OCI-LY1 (cell line): ENCODE results near the gene RGS16.
A peak's percentile ranks its signal among the peaks of the same experiment; 100 is the strongest.

Experiments
- H2AFZ ChIP-seq: fragments of 200-600 bp; sonication (generic), shearing (Covaris generic); 2 replicates; pipeline ENCODE4 v1.6.0; 2014; ENCODE audit warnings: antibody characterized with exemption, mild to moderate bottlenecking, low read length
- H3F3A ChIP-seq: fragments of 200-600 bp; sonication (generic), shearing (Covaris generic); 2 replicates; pipeline ENCODE4 v1.6.0; 2014; ENCODE audit warnings: mild to moderate bottlenecking, antibody characterized with exemption, low read length, moderate library complexity; ENCODE audit not compliant: insufficient read depth
- H3K27ac ChIP-seq: fragments of 200-600 bp; sonication (generic); 2 replicates; pipeline ENCODE4 v1.5.1; 2014; ENCODE audit warnings: low read length, mixed run types, mild to moderate bottlenecking, low read depth; ENCODE audit not compliant: poor library complexity, severe bottlenecking
- H3K27me3 ChIP-seq: fragments of 200-600 bp; sonication (generic); 2 replicates; pipeline ENCODE4 v1.6.0; 2014; ENCODE audit warnings: antibody characterized with exemption, mild to moderate bottlenecking, low read length, moderate library complexity; ENCODE audit not compliant: insufficient read depth
- H3K36me3 ChIP-seq: fragments of 200-600 bp; sonication (generic); 2 replicates; pipeline ENCODE4 v1.6.1; 2014; ENCODE audit warnings: mild to moderate bottlenecking, antibody characterized with exemption, low read length, moderate library complexity, mixed read lengths; ENCODE audit not compliant: insufficient read depth
- H3K4me1 ChIP-seq: fragments of 200-600 bp; sonication (generic); 2 replicates; pipeline ENCODE4 v1.5.1; 2014; ENCODE audit warnings: mild to moderate bottlenecking, low read length, moderate library complexity; ENCODE audit not compliant: insufficient read depth, severe bottlenecking
- H3K4me2 ChIP-seq: fragments of 200-600 bp; sonication (generic), shearing (Covaris generic); 2 replicates; pipeline ENCODE4 v1.6.1; 2014; ENCODE audit warnings: low read length
- H3K4me3 ChIP-seq: fragments of 200-600 bp; sonication (generic); 2 replicates; pipeline ENCODE4 v1.5.1; 2014; ENCODE audit warnings: low read length, low read depth, mild to moderate bottlenecking, mixed read lengths; ENCODE audit not compliant: poor library complexity, severe bottlenecking
- H3K79me2 ChIP-seq: fragments of 200-600 bp; shearing (Covaris generic); 2 replicates; pipeline ENCODE4 v1.6.1; 2016; ENCODE audit warnings: mixed run types, low read length, mixed read lengths; ENCODE audit not compliant: insufficient read depth
- H3K9ac ChIP-seq: fragments of 200-600 bp; sonication (generic), shearing (Covaris generic); 2 replicates; pipeline ENCODE4 v1.6.1; 2014; ENCODE audit warnings: mild to moderate bottlenecking, low read length, mixed read lengths
- H3K9me2 ChIP-seq: fragments of 200-600 bp; sonication (generic), shearing (Covaris generic); 2 replicates; pipeline ENCODE4 v1.6.1; 2014; ENCODE audit warnings: low read depth, mild to moderate bottlenecking, low read length, mixed read lengths
- H3K9me3 ChIP-seq: fragments of 200-600 bp; shearing (Covaris generic); 2 replicates; pipeline ENCODE4 v1.6.1; 2014; ENCODE audit warnings: low read length, mixed read lengths
- H4K20me1 ChIP-seq: fragments of 200-600 bp; sonication (generic), shearing (Covaris generic); 2 replicates; pipeline ENCODE4 v1.6.0; 2016; ENCODE audit warnings: mild to moderate bottlenecking, low read length; ENCODE audit not compliant: insufficient read depth
- CTCF ChIP-seq: fragments of 200-600 bp; sonication (generic), shearing (Covaris generic); IDR thresholded peaks from 2 replicates; pipeline ENCODE4 v1.5.1; 2017; ENCODE audit warnings: mild to moderate bottlenecking, antibody characterized with exemption, low read length, moderate library complexity, mixed read lengths
- EZH2 ChIP-seq: fragments of 200-600 bp; sonication (generic), shearing (Covaris generic); IDR thresholded peaks from 2 replicates; pipeline ENCODE4 v1.8.0; 2017; ENCODE audit warnings: borderline replicate concordance, mixed run types, mild to moderate bottlenecking, antibody characterized with exemption, low read length, moderate library complexity, mixed read lengths

Gene RGS16

GRCh38 chr1:182575540-182576149 lies 28.5 kb downstream of the RGS16 start:
- no peaks in the 10 kb centered on the region for H4K20me1 ChIP-seq
- no peak overlapping the region for H2AFZ ChIP-seq
- H3K4me3 ChIP-seq: no peak overlapping the region
- no peaks in the 10 kb centered on the region for H3F3A ChIP-seq
- H3K79me2 ChIP-seq: no peaks in the 10 kb centered on the region
- no peak overlapping the region for H3K9ac ChIP-seq
- TF ChIP-seq EZH2: no peak
- no peak for TF ChIP-seq CTCF
- H3K9me3 ChIP-seq: no peaks in the 10 kb centered on the region
- no peaks in the 10 kb centered on the region for H3K9me2 ChIP-seq
- H3K4me1 ChIP-seq: peaks cover 2% of the 10 kb centered on the region
- H3K27me3 ChIP-seq: no peaks in the 10 kb centered on the region
- no peak overlapping the region for H3K4me2 ChIP-seq
- peaks cover 20% of the 10 kb centered on the region; the same call in 1 of the 2 replicates for H3K36me3 ChIP-seq
- H3K27ac ChIP-seq: no peak overlapping the region

DNA sequence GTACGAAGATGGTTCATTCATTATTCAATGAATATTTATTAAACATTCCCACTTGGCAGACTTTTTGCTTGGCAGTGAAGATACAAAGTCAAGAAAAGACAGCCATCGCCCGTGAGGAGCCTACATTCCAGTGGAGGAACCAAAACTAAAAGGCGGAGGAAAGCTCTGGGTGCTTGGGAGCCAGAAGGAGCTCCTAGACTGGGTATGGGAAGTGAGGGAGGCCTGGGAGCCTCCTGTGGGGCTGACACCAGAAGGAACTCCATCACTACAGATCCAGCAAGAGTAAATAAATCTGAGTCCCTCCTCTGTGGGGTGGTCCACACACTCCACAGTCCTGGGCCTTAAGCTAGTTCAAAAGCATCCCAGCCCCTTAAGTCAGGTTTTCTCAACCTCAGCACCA lies 30.0 kb downstream of the RGS16 start:
- no peak overlapping the region for H3K4me3 ChIP-seq
- H3K9me2 ChIP-seq: no peaks in the 10 kb centered on the region
- no peak overlapping the region for H3K4me2 ChIP-seq
- H3K27me3 ChIP-seq: no peaks in the 10 kb centered on the region
- TF ChIP-seq EZH2: no peak
- no peak for TF ChIP-seq CTCF
- H3K9ac ChIP-seq: no peak overlapping the region
- no peak overlapping the region for H3K27ac ChIP-seq
- H3F3A ChIP-seq: no peaks in the 10 kb centered on the region
- no peak overlapping the region for H2AFZ ChIP-seq
- H3K36me3 ChIP-seq: peaks cover 5% of the 10 kb centered on the region; the same call in 1 of the 2 replicates
- H4K20me1 ChIP-seq: no peaks in the 10 kb centered on the region
- peaks cover 17% of the 10 kb centered on the region for H3K4me1 ChIP-seq
- no peaks in the 10 kb centered on the region for H3K79me2 ChIP-seq
- no peaks in the 10 kb centered on the region for H3K9me3 ChIP-seq

- Histone ChIP-seq H2AFZ (peak overlapping the region; percentile 72), H3K9me2 (no peaks in the 10 kb centered on the region), H3K9me3 (peaks cover 5% of the 10 kb centered on the region), H3K79me2 (no peaks in the 10 kb centered on the region), H3K27me3 (no peaks in the 10 kb centered on the region), H3K4me3 (no peak overlapping the region), H4K20me1 (no peaks in the 10 kb centered on the region), H3F3A (no peaks in the 10 kb centered on the region), H3K4me2 (peak overlapping the region; percentile 9; the same call in 1 of the 2 replicates), H3K27ac (peak overlapping the region; percentile 75), H3K36me3 (0 out of 2 replicates have a peak, but pooled peaks cover under 1% of the 10 kb centered on the region), H3K9ac (no peak overlapping the region), H3K4me1 (peaks cover 26% of the 10 kb centered on the region)
- no peak for TF ChIP-seq CTCF
- no peak for TF ChIP-seq EZH2
These were observed 33.6 kb downstream of the RGS16 start for GRCh38 chr1:182570611-182570970.
